Muscle of back (tissue), 11 donors: Measurements from ENCODE around the gene CD164L2. TPM values are rescaled to one million over a fixed set of nuclear protein-coding genes. Genes with fewer than 3 reads are reported as not detected.
"Not testable (repeated sequence)": the region's sequence is repeated elsewhere in the genome, so short reads cannot be mapped to it uniquely, and the experiment has no call there.

ENCODE experiments used
- DNase-seq, 3 donors: peaks; one replicate each; pipeline versions ENCODE4 v3.0.0 to v3.0.0-alpha.2; 2013
- polyA plus RNA-seq, 10 donors: library from polyadenylated mRNA; unstranded; fragments of 120-200 nt; gene quantifications; one replicate each; pipeline ENCODE4 v1.2.1, GENCODE V29; 2013; ENCODE audit not compliant: insufficient read length in 10 of 10

CD164L2 gene
- polyA plus RNA-seq, 10 donors = 0.11 TPM; not detected in 9

DNA sequence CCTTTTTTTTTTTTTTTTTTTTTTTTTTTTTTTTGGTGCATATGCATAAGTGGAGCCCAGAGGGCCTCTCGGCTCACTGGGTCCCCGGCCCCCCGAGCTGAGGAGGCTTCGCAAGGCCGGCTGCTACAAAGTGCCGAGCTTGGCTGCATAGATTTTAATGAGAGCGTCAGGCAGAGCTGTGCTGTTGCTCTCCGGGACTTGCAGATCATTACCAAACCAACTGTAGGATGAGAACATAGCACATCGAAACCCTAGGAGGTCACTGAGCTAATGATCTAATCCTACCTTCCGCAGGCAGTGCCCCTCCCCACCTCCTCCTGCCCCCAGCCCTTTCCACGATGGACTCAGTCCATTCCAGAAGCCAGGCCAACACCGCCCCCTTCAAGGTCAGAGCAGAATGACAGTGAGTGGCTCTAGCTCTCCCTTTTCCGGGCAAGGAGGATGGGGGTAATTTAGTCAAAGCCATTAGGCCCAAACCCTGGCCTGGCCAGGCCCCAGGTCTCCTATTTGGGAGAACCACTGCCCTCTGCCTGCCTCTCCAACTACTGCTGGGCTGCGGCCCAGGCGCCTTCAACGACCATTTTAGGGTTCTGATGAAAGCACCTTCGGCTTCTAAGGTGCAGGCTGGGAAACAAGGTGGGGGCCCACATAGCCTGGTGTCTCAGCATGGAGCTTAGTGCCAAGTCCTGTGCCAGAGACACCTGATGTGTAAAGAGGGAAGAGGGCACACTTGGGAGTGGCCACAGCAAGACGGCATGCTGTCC lies 22.6 kb upstream of the CD164L2 start:
- DNase-seq = not testable (repeated sequence)

DNA sequence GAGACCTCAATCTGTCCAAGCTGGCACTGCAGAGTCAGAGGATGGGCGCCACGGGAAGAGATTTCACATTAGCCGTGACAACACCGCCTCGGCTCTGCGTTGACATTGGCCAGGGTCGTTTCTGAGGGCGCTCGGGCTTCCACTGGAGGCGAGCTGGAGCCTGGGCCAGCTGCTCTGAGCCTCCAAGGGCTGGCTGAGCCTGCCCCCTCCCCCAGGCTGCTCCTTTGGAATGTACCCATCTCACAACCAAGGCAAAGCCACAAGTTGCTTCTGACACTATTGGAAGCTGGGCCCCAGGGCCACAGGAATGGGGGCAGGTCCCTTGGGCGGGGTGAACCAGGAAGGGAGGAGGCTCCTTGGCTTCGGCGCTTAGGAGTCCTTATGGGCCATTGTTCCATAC lies 21.9 kb upstream of the CD164L2 start:
- DNase-seq = peak in 2 of 3 donors; percentile 63 to 67

DNA sequence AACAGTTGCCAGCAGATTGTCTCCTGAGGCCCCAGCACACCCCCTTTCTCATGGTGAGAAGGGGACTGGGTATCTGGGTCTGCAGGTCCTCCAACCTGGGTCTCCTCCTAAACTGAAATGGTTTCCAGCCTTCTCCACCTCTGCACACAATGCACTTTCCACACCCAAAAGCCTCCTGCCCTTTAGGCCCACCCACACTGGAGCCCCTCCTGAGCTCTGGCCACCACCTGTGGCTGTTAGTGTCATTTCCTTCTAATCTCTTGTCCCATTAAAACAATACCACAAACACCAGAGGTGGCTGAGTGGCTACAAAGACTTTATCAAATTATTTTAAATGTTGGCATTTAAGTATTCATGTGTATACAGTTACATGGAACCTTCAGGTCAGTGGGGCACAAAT lies 20.8 kb upstream of the CD164L2 start:
- DNase-seq = no peak

DNA sequence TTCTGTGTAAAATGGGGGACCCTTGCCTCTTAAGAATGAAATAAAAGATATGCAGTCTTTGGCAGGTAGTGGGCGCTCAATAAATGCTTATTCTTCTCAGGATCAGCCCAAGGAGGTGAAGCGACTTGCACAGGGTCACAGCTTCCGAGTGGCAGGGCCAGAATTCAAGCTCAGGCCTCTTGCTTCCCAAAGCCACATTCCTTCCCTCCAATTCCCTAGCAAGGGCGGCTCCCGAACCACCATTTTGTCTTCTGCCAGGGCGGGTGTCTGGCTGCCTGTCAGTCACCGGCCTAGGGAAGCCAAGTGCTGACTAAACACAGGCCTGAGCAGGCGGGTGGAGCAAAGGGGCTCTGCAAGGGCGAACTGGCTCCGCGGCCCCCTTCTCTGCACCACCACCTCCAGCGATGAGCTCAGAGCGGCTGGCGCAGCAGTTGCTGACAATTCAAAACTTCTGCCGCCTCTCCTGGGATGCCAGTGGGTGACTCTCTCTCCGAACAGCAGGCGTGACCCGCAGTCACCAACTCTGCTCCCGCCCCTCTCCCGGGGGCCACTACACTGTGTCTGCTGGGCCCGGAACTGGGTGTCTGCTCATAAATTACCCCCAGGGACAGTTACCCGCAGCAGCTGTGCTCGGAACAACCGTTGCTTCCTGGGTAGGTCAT lies 20.1 kb upstream of the CD164L2 start:
- peak; percentile 73 to 92 (median 80) for DNase-seq

DNA sequence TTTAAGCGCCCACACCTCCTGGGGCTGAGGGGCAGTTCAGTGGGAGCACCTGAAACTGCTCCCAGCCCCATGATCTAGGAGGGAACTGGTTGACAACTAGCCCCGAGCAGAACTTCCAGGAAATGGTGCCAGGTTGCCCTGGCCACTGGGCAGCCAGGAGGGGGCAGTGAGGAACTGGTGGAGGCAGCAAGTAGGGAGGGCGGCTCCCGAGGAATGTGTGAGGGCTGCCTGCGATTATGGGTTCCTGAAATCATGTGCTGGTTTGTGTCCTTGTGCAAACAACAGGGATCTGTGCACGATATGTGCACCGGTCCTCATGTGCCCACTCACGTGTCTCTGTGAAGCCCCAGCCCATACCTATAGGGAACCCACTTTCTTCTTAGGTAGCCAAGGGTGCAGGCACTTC lies 19.2 kb upstream of the CD164L2 start:
- DNase-seq = peak in 2 of 3 donors; percentile 45 to 79

DNA sequence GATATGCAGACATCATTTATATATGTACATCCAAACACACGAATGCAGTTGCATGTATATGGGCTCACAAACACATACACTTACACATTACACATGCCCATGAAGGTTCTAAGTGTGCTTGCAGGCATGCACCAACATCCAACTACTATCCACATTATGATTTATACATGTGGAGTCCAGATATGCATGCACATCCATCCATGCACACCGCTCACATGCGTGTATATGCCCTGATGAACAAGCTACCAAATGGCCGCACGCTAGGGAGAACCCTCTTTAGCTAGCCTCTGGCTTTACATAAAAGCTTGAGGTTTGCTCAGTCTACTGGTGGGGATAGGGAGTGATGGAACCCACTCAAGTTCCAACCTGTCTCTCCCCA lies 17.8 kb upstream of the CD164L2 start:
- DNase-seq = no peak

DNA sequence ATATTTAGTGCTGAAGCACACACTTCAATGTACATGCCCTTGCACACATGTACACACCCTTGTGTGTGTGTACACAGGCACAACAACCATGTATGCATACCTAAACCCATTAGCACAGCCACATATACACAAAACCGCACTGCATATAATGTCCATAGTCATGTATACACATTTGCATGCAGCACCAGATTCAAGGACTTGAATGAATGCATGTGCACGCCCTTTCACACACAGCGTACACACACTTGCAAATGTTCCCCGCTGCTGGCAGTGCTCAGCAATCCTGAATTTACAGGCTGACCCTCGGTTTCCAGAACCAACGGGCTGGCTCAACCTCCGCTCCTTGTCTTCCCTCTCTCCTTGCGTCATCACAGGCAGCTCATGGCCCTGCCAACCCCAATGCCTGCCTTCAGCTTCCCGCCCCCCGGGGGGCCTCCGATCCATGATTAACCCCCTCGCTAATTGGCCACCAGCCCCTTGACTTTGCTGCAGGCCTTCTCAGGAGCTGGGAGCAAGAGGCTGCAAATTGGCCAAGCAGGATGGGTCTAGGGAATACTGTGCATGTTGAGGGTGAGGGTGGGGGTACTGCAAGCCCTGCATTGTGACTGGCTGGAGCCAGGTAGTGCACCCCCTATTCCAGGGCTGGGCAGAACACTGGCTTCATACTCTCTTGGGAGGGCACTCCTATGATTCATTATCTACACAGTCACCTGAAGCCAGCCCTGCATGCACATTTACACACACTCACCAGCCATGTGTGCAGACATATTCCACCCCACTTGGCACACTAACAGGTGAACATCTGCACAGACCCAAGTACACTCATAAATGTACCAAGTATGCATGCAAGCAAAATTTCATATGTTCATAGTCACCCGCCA lies 17.2 kb upstream of the CD164L2 start:
- peak in 1 of 3 donors; percentile 41 for DNase-seq

DNA sequence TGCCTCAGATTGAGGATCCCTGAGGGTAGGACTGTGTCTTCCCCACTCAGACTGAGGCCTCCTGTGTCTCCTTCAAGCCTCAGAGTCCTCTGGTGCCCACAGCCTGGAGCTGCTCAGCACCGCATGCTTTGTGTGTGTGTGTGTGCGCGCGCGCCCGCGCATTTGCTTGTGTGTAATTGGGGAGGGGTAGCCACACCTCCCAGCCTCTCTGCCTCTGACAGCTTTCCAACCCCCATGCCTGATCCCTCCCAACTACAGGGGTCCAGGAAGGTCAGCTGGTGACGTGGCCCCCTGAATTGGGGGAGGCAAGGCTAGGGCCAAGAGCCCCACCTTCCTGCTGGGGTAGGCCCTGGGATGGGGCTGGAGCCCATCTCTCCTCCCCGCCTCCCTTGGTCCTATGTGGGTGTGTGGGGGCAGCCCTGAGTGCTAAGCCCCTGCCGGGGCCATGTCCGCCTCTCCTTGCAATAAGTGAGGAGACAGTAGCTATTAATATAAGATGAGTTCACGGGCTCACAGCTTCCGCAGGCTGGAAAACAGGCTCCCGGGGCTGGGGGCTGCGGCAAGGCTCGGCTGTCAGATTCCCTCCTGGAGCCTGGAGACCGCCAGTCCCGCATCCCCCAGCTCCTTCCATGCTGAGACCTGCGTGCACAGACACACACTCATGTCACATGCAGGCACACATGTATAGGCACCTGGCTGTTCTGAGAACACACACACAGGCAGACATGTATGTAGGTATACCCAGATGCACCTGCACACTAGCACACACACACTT lies 16.3 kb upstream of the CD164L2 start:
- peak in 1 of 3 donors; percentile 74 for DNase-seq

DNA sequence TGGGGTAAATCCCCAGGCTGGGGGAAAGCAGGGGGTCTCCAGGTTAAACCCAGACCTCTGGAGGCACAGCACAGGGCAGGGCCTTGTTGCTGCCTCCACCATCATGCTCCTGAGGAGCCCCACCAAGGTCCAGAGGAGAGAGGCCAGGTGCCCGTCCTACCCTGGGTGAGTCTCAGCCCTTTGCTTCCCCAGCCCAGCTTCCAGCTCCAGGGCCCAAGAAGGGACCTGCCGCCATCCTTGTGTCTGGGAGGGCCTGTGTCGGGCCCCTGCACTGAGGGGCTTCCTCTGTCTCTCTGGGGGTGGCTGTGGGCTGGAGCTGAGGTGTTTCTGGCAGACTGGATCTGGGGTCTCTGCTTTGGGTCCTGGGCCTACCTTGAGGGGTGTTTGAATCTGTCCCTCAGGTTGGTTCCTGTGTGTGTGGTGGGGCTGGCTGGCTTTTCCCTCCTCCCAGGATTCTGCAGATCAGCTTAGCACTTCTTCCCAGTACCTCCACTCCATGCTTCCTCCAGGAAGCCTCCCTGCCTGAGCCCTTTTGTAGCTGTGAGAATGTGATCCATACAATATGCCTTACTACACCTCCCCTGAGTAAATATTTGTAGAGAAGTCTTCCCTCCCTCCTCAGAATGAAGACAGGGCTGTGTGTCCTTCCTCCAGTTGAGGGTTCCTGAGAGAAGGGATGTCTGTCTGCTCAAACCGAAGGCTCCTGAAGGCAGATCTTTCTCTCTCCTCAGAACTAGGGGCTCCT lies 15.4 kb upstream of the CD164L2 start:
- no peak for DNase-seq

DNA sequence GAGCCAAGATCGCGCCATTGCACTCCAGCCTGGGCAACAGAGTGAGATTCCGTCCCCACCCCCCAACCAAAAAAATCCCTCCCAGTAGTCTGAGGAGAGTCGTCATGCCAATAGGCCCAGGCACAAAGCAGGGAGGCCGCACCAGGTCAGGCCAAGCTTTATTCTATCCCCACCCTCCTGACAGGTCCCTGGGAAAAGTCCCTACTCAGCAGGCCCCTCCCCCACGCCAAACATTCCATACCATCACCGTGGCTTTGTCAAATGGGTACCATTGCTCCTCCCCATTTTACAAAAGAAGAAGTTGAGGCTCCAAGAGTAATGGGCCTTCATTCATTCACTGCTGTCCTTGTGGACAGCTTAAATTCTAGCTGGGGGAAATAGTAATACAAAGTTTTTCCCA lies 14.6 kb upstream of the CD164L2 start:
- no peak for DNase-seq

DNA sequence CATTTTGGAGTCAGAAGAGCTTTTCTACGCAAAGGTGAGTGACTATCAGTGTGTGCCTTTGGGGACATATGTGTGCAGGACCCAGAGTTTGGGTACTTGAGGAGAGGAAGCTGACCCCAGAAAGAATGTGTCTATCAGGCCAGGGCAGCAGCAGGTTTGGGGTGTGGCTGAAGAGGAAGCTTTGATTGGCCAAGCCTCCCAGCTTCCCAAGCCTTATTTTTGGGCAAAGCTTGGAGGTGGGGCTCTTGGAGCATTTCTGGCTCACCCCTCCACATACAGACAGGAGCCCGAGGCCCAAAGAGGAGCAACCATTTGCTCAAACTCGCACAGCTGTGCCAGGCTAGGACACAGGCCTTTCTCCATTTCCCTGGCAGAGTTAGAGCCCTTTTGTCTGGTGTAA lies 14.0 kb upstream of the CD164L2 start:
- DNase-seq = no peak

DNA sequence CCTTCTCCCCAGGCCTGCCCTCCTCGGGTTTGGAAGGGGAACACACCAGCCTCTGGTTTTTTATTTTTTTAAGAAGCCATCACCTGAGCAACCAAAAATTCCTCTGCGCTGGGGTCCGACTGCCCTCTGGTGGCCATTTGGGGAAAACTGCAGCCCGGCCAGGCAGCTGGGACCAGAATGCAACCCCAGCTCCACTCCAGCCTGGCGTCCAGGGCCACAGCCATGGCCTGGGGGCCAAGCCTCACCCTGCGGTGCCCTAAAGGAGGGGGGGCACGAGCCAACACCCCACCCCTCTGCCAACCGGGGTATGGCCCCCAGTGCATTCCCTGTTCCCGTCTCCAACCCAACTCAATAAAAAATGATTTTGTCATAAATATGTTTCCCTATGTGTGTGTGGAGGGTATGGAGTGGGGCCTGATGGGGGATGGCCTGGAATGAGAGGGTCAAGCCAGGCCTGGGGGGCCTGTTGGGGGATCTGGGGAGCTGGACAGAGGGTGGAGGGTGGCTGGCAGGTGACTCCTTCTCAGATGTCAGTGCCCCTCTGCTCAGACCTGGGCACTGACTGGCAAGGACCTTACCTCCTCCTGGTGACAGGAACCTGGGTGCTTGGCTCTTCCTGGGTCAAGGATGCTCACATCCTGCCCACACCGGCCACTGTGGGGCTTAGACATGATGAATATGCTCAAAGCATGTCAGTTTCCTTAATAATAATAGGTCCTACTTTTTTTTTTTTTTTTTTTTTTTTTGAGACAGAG lies 12.5 kb upstream of the CD164L2 start:
- peak; percentile 59 to 85 (median 80) for DNase-seq

DNA sequence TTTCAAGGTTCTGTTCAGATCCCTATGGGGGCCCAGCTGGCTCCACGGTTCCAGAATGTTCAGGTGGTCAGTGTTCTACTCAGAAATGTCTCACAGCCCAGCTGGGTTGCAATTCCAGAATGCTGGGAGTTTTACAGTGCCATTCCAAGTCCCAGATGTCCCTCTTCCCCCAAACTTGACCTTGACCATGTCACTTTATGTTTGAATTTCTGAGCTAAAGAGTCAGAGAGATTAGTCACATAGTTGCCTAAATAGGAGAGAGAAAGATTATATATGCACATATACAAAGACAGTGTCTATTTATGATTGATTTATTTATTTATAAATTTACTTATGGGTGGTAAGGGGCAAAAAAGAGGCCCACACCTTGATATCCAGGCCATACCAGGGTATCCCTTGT lies 11.8 kb upstream of the CD164L2 start:
- no peak for DNase-seq

DNA sequence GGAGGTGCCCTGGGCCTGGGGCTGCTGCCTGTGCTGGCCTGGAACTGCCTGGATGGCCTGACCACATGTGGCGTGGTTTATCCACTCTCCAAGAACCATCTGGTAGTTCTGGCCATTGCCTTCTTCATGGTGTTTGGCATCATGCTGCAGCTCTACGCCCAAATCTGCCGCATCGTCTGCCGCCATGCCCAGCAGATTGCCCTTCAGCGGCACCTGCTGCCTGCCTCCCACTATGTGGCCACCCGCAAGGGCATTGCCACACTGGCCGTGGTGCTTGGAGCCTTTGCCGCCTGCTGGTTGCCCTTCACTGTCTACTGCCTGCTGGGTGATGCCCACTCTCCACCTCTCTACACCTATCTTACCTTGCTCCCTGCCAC lies 11.1 kb upstream of the CD164L2 start:
- DNase-seq = no peak

DNA sequence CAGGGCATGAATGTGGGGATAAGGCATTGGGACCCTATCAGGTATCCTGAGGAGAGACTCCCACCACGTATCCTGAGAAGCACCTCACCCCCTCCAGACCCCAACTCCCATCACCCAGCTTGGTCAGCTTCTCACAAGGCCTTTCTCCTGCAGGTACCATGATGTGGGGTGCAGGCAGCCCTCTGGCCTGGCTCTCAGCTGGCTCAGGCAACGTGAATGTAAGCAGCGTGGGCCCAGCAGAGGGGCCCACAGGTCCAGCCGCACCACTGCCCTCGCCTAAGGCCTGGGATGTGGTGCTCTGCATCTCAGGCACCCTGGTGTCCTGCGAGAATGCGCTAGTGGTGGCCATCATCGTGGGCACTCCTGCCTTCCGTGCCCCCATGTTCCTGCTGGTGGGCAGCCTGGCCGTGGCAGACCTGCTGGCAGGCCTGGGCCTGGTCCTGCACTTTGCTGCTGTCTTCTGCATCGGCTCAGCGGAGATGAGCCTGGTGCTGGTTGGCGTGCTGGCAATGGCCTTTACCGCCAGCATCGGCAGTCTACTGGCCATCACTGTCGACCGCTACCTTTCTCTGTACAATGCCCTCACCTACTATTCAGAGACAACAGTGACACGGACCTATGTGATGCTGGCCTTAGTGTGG lies 10.6 kb upstream of the CD164L2 start:
- no peak for DNase-seq

DNA sequence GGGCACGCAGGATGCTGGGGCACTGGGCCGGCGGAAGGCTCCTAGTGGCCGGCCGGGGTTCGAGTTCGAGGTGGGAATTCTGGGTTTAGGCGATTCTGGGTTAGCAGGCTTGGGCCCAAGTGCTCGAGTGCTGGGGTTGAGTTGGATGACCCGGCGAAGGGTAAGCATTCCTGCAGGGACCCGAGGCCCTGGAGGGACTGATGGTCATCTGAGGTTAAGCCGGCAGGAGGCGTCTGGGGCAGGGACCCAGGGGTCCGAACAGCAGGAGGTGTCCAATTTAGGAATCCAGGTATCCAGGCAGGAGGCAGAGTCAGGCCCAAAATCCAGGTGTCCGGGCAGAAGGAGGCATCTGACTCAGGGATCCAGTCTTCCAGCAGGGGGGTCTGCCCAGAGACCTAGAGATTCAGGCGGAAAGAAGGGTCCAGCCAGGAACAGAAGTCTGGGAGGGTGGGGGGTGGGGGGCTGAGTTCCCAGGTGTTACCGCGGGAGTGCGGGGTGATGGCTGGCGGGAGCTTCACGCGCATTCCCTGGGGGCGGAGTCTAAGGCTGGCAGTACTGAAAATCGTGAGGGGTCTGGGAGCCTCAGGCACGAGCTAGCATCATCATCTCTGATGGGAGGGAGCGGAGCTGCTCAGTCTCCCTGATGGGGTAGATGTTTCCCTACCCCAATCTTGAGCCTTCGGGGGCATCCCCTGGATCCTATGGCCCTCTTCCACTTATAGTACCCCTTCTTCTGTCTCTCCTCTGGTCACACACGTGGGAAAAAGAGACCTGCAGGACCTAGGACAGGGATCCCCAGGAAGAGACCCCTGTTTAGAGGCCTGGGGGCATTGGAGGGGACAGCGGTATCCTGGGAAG lies 9.9 kb upstream of the CD164L2 start:
- no peak for DNase-seq

DNA sequence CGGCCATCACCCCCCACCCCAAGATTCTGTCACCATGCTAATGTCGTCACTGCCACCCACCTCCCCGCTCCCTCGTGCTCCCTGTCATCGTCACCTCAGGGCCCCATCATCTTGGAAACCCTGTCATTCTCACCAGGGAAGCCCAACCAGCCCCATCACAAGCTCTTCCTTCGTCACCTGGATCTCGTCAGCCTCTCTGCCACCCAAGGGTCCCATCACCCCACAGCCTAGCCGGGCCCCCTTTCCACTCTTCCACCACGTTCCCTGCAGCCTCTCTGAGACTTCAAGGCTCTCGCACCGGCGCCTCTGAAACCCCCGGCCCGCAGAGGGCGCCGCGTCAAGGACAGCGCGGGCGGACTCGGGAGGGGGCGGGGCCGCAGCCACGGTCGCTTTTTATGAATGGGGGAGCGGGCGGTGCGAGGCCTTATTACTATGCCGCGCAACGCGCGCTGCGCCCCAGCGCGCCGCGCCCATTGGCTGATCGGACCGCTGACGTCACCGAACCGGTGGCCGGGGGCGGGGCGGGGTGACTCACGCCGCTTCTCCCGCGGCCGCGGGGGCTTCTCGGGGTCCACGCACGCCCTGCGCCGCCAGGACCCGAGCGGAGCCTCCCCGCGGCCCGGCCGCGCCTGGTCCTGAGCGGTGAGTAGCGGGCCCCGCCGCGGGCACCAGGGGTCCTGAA lies 9.1 kb upstream of the CD164L2 start, which contains the start of gene GPR3:
GPR3 (plus strand) TSS at position 527 of the 682 bp plus-strand sequence. CDS start 1,177 bp downstream, outside the sequence.
- peak; percentile 87 to 94 (median 90) for DNase-seq
